T-helper 2 cell (primary cell): ENCODE measurements around the gene EPHA1.

Source experiments
- DNase-seq, 5 experiments: peaks; one replicate each; pipeline versions ENCODE4 v3.0.0 to v3.0.0-alpha.2; 2012 to 2022

Gene EPHA1

DNA sequence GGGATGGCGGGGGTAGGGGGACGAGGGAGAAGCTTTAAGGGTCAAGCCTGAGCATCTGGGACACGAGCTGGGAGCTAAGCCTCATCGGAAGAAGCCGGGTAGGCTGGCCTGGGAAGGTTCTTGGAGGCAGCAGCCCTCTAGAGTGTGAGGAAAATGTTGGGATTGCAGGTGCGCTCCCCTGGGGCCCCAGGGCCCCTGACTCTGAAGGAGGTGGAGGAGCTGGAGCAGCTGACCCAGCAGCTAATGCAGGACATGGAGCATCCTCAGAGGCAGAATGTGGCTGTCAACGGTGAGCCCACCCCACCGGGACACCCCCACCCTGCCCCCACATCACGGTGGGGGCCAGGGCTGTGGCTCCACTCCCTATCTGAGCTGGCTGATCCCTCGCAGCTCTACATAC, 20.6 kb downstream of the EPHA1 start:
- no peak for DNase-seq

DNA sequence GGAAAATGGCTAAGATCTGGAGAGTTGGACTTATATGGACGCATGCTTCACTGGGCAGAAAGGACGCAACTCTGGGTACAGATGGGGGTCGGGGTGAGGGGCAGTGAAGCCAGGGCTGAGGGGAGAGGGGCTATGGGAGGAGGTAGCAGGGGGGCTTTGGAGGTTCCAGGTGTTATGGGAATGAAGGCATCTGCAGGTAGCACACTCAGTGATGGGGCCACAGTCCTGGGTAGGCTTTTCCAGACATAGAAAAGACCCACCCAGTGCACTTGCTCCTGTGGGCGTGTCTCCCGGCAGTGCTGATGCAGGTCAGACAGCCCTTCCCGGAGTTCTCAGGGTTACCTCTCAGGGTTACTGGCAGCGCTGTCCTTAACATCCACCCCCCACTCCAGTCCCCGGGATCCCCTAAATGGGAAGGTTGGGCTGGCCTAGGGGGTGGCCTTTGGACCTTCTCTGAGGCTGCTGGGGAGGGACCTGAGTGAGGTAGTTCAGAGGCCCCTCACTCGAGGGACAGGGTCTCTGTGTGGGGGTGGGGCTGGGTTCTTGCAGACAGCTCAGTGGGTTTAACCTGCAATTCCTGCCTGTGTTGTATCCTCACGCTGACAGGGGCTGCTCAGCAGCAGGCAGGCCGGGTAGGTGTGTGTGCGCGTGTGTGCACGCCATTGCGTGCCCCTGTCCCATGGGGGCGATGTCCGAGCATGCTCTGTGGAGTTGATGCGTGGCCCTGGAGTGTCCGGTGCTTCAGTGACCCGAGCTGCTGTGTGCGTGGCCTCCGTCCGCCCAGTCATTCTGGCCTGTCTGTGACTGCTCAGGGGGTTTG, 21.3 kb downstream of the EPHA1 start:
- no peak for DNase-seq

DNA sequence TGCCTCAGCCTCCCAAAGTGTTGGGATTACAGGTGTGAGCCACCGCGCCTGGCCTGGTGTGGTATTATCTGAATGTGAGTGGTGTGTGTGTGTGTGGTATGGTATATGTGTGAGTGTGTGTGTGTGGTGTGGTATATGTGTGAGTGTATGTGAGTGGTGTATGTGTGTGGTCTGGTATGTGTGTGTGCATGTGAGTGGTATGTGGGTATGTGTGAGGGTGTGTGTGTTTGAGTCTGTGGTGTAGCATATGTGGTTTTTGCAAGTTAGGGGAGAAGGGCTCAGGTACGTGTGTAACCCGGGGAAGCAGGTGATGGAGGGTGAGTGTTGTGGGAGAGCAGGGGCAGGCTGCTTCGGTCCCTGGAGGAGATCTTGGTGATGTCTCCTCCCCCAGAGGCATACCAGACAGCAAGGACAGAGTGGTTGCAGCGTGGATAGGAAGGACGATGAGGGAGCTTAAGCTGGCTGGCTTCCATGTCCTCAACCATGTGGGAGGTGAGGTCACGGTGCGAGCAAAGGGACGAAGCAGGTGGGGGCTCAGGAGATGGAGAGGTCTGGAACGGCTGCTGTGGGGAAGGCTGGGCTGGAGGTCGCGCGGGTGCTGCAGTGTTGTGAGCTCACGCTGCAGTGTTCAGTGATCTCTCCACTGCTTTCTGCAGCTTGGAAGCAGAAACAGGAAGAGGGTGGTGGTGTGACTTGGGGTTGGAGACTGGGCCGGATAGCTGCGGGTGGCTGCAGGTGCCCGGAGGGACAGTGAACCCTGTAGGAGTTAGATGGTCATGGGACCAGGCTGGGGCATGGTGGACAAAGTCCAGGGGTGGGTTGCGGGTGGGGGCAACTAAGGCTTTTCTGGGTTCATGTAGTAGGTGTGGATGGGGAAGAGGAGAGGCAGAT, 22.5 kb downstream of the EPHA1 start:
- peak in 2 of 5 experiments; percentile 77 to 93 for DNase-seq

DNA sequence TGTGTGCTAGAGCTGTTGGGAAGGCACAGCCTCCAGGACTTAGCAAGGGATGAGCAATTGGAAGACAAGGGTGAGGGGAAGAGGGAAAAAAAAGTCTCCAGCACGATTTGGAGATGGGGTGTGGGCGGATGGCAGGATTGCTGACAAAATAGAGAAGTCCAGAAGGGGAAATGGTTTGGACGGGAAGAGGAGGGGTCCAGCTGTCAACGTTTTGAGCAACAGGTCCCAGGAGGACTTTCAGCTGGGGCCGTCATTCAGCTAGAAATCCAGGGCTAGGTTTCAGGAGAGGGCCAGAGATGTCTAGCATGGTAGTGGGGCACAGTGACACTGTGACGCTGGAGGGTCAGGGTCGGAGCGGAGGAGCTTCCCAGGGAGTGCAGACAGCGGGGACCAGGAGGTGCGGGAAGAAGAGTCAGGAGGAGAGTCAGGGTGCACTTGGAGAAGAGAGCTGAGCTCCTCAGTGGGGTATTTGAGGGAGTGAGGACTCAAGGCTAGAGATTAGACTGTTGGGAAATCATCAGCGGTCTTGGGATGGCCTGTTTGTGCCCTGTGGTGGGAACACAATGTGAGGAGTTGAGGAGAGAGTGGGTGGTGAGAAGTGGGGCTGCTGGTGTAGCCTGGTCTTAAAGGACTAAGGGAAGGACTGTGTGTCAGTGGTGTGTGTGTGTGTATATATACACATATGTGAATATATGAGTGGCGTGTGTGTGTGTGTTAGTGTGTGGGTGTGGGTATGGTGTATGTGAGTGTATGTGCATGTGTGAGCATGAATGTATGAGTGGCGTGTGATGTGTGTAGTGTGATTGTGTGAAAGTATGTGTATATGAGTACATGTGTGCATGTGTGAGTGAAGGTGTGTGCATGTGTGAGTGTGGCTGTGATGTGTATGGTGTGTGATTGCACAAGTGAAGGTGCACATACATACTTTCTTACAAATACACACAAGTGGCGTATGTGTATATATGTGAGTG, 23.7 kb downstream of the EPHA1 start:
- peak in 1 of 5 experiments; percentile 35 for DNase-seq

DNA sequence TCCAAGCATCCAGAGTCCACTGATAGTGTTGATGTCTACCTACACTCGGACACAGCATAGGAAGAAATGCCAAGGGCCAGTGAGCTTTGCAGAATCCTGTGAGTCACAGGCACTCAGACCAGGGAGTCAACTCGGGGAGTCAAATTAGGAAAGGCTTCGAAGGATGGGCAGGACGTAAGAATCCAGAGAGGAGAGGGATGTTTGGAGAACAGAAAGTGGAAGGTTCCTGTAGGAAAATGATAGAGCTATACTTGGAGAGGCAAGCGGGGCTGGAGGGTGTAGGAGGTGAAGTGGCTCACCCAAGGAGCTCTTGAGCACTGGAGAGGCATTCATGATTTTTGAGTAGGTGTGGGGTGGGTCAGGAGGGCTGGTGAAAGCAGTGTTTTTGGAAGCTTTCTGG, 24.5 kb downstream of the EPHA1 start:
- no peak for DNase-seq

DNA sequence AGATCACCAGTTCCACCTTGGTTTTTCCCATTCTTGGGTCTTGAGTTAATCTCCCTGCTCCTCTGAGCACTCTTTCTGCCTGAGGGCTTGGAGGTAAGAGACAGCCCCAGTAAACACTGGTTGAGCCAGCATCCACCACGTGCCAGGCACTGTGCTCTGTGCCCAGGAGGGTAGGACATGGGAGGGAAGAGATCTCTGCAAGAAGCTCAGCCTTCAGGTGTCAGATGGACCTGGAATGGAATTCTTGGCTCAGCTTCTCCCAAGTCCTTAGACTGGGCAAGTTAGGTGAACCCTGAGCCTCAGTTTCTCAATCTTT, 25.1 kb downstream of the EPHA1 start:
- DNase-seq: no peak

DNA sequence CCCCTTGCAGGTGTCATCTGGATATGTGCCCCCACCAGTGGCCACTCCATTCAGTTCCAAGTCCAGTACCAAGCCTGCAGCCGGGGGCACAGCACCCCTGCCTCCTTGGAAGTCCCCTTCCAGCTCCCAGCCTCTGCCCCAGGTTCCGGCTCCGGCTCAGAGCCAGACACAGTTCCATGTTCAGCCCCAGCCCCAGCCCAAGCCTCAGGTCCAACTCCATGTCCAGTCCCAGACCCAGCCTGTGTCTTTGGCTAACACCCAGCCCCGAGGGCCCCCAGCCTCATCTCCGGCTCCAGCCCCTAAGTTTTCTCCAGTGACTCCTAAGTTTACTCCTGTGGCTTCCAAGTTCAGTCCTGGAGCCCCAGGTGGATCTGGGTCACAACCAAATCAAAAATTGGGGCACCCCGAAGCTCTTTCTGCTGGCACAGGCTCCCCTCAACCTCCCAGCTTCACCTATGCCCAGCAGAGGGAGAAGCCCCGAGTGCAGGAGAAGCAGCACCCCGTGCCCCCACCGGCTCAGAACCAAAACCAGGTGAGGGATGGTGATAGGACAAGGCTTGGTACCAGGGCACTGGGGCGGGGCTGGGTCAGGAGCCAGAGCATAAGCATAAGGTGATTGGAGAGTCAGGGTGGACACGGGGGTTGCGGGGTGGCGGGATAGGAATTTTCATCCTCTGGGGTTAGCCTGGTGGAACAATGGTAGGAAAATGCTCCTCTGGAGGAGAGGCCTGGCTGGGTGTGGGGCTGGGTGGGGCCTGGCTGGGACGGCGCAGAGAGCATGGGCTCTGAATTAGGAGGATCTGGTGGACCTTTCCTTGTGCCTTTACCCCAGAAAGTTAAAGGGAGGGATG, 25.6 kb downstream of the EPHA1 start:
- DNase-seq: no peak

DNA sequence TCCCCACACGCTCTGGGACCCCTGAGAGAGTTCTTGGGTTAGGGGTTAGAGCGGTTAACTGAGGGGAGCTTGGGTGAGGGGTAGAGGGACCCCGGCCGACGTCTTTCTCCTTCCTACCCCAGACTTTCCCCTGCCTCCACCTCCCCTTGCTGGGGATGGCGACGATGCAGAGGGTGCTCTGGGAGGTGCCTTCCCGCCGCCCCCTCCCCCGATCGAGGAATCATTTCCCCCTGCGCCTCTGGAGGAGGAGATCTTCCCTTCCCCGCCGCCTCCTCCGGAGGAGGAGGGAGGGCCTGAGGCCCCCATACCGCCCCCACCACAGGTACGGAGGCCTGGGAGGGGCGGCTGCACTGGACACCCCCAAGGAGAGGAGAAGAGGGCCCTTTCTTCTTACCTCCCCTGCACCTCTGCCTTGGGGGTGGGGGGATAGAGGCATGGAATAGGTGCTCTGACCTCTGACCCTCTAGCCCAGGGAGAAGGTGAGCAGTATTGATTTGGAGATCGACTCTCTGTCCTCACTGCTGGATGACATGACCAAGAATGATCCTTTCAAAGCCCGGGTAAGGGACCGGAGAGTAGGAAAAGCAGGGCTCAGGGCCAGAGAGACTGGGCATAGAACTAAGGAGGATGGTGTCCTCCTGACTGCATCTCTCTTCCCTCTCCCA, 26.4 kb downstream of the EPHA1 start:
- DNase-seq: no peak

DNA sequence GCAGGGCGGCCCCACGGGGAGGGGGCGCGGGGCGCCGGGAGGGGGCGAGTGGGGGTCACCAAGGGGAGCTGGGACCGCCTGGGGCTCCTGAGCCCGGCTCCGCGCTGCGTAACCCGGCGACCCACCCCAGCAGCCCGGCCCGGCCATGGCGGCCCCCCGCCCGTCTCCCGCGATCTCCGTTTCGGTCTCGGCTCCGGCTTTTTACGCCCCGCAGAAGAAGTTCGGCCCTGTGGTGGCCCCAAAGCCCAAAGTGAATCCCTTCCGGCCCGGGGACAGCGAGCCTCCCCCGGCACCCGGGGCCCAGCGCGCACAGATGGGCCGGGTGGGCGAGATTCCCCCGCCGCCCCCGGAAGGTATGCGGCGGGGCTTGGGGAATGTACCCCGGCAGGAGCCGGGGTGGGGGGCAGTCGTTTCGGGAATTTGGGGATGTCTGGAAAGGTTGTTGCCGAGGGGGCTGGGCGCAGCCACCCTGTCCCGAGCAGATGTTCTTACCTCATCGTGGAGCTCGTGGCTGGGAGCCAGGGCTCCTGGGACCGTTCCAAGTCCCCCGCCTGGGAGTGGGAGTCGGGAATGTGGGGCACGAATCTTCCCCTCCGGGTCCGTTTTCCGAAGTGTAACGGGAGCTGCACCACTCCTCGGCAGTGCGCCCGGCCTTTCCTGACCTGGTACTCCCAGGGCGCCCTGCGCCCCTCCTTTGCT, 27.1 kb downstream of the EPHA1 start:
- DNase-seq: peak in 1 of 5 experiments; percentile 31

DNA sequence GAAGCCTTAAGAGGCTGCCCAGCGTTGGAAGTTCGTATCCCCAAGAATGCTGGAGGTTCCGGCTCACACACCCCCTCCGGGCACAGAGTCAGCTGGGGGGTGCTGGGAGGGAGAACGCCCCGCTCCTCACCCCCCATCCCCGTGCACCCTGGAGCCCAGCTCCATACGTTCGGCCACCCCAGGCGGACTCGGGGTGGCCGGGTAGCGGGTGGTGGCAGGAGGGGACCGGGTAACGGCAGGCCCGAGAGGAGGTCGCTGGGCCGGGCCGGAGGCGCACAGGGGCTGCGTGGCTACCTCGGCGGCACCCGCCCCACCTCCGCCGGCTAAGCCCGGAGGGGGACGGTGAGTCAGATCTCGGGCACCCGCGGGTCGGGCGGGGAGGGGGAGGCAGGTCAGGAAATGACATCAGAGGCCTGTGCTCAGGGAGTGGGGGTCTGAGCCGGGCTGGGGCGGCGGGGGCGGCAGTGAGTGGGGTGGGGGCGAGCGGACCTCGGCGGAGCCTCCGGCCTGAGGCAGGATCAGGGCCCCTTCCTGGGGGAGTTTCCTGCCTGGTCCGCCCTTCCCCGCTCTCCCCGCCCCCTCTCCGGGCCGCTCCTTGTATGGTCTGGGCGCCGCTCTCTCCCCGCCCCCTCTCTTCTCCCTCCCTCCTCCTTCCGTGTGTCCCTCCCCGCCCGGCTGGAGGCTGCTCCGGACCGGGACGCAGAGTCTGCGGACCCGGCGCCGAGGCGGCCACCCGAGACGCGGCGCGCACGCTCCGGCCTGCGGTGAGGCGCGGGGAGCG, 27.8 kb downstream of the EPHA1 start, which contains the start of gene ZYX:
Gene ZYX, plus strand, starts transcription at position 700 of the 781 bp plus-strand sequence. CDS start 227 bp downstream, outside the sequence.
- peak; percentile 66 to 91 (median 79) for DNase-seq

DNA sequence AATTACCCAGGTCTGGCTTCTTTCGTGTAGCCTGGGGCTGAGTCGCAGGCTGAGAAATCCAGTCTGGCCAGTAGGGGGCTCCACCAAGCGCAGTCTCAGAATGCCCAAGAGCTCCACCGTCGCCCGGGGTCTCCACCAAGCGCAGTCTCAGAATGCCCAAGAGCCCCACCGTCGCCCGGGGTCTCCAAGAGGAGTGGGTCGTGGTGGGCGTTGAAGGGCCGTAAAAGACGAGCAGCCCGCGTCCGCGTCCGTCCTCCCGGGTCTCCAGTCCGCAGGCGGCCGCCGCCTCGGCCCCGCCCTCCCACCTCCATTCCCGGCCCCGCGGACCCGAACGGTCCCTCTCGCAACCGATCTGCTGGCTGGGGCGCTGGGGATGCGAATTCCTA, 28.4 kb downstream of the EPHA1 start:
- peak; percentile 67 to 89 (median 76) for DNase-seq

DNA sequence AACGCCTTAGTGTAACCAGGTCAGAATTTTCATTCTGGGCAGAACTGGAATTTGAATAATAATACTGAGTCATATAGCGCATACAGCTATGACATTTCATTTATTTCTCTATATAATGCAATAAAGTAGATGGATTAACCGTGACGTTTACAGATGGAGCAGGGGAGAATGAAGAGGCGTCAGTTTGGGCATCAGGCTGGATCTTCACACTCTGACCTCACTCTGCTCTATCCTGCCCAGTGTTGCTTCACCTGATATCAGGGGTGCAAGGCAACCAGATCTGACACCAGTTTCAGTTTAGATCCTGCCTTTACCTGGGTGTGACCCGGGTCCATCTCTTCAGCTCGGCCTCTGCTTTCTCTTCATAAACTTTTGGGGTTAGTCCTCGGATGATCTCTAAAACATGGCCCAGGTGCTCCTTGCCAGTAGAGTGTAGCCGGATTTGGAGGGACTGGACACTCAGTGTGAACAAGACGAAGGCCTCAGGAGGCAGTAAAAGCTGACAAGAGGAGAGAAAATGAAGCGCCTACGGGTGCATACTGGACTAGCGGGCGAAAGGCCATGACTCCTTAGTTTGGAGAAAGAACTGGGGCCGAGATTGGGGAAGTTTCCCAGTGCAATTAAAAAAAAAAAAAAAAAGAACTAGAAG, 28.9 kb downstream of the EPHA1 start:
- DNase-seq: peak in 1 of 5 experiments; percentile 42

DNA sequence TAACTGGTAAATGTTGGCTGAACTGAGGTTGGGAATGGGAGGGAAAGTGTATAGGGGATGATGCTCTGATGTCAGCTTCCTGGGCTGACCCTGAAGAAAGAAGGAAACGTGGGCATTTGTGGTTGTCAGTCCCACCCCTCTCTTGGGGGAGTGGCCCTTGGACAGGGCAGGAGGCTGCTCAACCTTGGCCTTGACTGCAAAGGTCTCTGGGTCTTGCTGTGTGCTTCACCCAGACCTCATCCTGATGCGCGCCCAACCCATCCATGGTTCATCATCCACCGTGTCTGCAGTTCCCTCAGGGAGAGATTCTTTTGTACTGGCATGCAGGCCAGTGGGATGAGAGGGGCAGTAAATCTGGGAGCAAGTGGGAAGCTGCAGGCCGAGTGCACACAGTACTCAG, 32.3 kb downstream of the EPHA1 start:
- no peak for DNase-seq

DNA sequence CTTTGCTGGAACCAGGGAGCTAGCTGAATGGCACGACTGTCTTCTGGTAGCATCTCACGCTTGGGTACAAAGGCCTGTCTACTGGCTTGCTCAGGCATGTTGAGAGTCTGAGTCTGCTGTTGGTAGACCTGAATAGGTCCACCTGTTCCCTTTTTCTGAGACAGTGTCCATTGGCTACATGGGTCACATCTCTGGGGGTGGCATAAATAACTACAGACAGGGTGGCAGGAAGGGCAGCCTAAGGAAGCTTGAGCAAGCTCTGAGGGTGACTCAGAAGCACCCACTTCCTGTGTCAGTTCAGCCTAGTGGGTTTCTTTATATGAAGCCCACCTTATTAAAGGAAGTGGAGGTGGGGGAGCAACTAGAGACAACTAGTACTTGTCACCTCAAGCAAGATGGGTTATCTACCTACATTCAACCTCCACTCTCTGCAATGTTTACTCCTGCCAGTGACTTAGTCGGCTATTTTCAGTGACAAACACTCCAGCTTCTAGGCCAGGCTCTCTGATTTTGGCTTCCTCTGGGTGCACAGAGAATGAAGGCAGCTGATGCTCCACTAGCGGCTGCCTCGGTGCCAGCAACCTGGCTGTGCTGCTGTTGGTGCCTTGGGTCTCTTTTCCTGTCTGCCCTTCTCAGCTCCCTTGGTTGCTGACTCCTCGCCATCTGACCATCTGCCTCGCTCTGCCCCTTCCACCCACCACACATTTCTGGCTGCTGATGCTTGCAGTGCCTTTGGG, 33.2 kb downstream of the EPHA1 start:
- DNase-seq: peak in 2 of 5 experiments; percentile 76 to 88

DNA sequence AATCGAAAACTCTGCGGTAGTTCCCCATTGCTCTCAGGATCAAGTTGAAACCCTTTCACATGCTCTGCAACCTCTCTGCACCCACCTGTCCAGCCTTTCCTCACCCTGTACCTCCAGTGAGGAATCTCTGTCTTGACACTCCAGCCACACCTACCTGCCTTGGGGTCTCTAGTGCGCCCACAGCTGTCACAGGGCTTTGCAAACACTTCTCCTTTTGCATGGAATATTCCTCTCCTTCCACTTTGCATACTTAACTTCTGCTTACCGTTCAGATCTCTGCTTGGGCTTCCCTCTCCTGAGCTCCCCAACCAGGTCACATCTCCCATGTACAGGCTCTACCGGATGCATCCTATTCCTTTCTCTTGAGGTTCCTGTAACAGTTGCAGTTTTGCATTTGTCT, 34.1 kb downstream of the EPHA1 start:
- DNase-seq: no peak

DNA sequence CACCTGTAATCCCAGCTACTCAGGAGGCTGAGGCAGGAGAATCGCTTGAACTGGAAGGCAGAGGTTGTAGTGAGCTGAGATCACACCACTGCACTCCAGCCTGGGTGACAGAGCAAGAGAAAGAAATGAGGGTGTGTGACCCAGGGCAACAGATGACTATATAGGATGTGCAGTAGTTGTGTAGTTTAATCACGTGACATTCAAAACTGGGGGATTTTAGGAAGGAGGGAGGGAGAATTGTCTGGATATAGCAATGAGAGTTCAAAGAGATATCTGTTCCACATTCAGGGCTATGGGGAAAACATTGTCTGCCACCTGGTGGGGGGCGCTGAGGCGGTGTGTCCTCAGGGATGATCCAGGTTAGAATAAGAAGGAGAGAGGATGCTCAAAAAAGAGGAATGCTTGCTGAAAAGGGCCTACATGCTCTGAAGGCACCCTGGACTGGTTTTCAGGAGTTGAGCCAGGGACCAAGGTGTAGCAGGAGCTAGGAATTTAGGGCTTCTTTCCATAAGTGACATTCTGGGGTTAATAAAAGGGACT, 35.3 kb downstream of the EPHA1 start:
- no peak for DNase-seq

DNA sequence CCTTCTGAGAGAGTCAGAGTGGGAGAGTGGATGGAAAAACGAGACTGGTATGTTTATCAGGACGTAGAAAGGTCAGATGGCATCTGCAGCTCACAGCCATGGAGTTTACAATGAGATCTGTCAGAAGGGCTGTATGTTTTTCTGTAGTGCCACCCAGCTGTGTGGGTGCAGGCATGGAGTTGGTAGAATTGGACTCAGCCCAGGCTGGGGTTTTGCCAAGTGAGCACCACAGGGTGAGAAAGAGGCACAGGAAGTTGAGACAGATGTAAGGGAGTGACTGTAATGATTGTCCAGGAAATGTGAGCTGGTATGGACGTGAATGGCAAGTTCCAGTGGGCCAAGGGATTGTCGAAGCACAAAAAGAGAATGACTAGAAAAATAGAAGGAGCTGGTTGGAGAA, 36.6 kb downstream of the EPHA1 start:
- DNase-seq: peak in 2 of 5 experiments; percentile 47 to 54
